Measurements from ENCODE around the gene TRPM8. TPM values are rescaled to one million over a fixed set of nuclear protein-coding genes. Genes with fewer than 3 reads are reported as not detected.

TRPM8 gene
- total and polyA plus RNA-seq, 2 experiments from 2014 or later = 0.11 to 0.14 TPM

DNA sequence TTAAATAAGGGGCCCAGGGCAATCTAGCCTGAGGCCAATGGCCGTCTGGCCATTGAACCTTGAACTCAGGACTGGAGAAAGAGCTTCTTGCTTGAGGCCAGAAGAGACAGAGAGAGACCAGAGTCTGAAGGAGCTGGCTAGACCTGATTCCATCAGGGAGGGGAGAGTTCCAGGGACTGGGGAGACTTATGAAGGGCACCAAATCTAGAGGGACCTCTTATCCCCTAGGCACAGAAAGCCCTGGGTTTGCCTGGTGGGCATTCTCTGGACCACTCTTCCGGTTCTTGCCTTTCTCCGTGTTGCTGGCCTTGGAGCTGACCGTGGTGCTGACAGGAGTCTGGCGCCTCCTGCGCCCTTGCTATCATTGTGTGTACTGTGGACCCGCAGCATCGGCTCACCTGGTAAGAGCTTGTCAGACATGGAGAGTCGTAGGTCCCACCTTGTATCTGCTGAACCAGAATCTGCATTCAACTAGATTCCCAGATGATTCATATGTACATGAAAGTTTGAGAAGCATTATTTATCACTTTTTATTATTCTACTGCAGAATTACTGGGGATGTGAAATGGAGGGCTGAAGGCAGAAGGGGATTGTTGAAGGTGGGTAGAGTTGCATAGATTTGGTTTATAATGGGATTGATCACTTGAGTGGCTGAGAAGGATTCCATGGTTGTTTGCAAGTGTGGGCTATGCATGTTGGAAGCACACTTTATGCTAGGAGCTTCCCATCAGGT, 4.3 kb upstream of the TRPM8 start:
- no peaks in the 10 kb centered on the region for H3K27me3 Mint-ChIP-seq (ENCODE audit: insufficient read depth, low read depth, poor library complexity)
- no peak for TF ChIP-seq NANOG (IDR thresholded peaks at IDR 0.05; ENCODE audit: borderline replicate concordance)
- TF ChIP-seq, protein P1, sequence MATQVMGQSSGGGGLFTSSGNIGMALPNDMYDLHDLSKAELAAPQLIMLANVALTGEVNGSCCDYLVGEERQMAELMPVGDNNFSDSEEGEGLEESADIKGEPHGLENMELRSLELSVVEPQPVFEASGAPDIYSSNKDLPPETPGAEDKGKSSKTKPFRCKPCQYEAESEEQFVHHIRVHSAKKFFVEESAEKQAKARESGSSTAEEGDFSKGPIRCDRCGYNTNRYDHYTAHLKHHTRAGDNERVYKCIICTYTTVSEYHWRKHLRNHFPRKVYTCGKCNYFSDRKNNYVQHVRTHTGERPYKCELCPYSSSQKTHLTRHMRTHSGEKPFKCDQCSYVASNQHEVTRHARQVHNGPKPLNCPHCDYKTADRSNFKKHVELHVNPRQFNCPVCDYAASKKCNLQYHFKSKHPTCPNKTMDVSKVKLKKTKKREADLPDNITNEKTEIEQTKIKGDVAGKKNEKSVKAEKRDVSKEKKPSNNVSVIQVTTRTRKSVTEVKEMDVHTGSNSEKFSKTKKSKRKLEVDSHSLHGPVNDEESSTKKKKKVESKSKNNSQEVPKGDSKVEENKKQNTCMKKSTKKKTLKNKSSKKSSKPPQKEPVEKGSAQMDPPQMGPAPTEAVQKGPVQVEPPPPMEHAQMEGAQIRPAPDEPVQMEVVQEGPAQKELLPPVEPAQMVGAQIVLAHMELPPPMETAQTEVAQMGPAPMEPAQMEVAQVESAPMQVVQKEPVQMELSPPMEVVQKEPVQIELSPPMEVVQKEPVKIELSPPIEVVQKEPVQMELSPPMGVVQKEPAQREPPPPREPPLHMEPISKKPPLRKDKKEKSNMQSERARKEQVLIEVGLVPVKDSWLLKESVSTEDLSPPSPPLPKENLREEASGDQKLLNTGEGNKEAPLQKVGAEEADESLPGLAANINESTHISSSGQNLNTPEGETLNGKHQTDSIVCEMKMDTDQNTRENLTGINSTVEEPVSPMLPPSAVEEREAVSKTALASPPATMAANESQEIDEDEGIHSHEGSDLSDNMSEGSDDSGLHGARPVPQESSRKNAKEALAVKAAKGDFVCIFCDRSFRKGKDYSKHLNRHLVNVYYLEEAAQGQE (IDR thresholded peaks at IDR 0.05; ENCODE audit: unreplicated experiment) = peak; percentile 89
- TF ChIP-seq CREB1 (CRISPR knock-in tag; IDR thresholded peaks at IDR 0.05; ENCODE audit: low read depth) = no peak
- no peak for TF ChIP-seq POLR2AphosphoS5 (IDR thresholded peaks at IDR 0.05; ENCODE audit: low read depth)
- H3K9me3 Mint-ChIP-seq = no peaks in the 10 kb centered on the region; the same call in 2 of the 3 replicates
- no peaks in the 10 kb centered on the region for H4K20me1 ChIP-seq (replicated peaks; ENCODE audit: insufficient read depth)
- peaks cover 13% of the 10 kb centered on the region for H3K4me1 Mint-ChIP-seq
- no peak overlapping the region for H3K4me3 Mint-ChIP-seq
- H3F3A ChIP-seq (replicated peaks; ENCODE audit: low read depth) = no peaks in the 10 kb centered on the region
- no peaks in the 10 kb centered on the region for H3K9me2 ChIP-seq (ENCODE audit: insufficient read depth)
- no peak overlapping the region for H2AFZ ChIP-seq
- H3K27ac ChIP-seq (ENCODE audit: low read depth) = no peak overlapping the region
- ATAC-seq (peak; percentile 98), DNase-seq (ENCODE audit: low spot score) (peak; percentile 85)
- no peaks in the 10 kb centered on the region for H3K36me3 ChIP-seq (ENCODE audit: insufficient read depth)
- H3K4me3 ChIP-seq = no peak overlapping the region
- no peaks in the 10 kb centered on the region for H3K36me3 Mint-ChIP-seq (ENCODE audit: low read depth)
- H3K27me3 ChIP-seq (ENCODE audit: insufficient read depth) = no peaks in the 10 kb centered on the region
- H3K4me1 ChIP-seq (ENCODE audit: insufficient read depth) = peaks cover 11% of the 10 kb centered on the region
- H3K27ac Mint-ChIP-seq = no peak overlapping the region
- no peak overlapping the region for H3K4me2 ChIP-seq
- no peaks in the 10 kb centered on the region for H3K79me2 ChIP-seq (replicated peaks; ENCODE audit: insufficient read depth)

DNA sequence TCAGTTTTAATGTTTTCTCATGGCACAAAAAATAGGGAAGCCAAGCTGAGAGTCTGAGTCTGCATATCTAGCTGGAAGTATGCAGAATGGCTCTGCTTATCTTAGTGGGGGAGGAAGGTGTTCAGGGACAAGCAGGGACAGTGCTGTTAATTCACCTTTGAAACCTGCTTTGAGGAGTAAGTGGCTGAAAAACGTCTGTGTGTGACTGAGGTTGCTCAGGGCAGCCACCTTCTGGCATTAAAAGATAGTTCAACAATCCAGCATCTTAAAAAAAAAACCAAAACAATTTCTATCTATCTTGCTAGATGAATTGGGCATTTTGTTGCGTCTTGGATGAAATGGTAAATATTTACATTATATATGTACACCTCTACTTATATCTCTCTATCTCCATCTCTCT, 2.0 kb upstream of the TRPM8 start:
- Mint-ChIP-seq H3K4me1 (peaks cover 13% of the 10 kb centered on the region), H3K9me3 (no peaks in the 10 kb centered on the region), H3K4me3 (no peak overlapping the region), H3K27ac (no peak overlapping the region), H3K27me3 (ENCODE audit: insufficient read depth, low read depth, poor library complexity) (no peaks in the 10 kb centered on the region), H3K36me3 (ENCODE audit: low read depth) (no peaks in the 10 kb centered on the region)
- no peaks in the 10 kb centered on the region for H3K9me2 ChIP-seq (ENCODE audit: insufficient read depth)
- H3K79me2 ChIP-seq (replicated peaks; ENCODE audit: insufficient read depth) = no peaks in the 10 kb centered on the region
- no peak overlapping the region for H2AFZ ChIP-seq
- DNase-seq (ENCODE audit: low spot score) (peak; percentile 38), ATAC-seq (peak; percentile 36; the same call in 1 of the 3 replicates)
- no peaks in the 10 kb centered on the region for H4K20me1 ChIP-seq (replicated peaks; ENCODE audit: insufficient read depth)
- TF ChIP-seq, protein P2, sequence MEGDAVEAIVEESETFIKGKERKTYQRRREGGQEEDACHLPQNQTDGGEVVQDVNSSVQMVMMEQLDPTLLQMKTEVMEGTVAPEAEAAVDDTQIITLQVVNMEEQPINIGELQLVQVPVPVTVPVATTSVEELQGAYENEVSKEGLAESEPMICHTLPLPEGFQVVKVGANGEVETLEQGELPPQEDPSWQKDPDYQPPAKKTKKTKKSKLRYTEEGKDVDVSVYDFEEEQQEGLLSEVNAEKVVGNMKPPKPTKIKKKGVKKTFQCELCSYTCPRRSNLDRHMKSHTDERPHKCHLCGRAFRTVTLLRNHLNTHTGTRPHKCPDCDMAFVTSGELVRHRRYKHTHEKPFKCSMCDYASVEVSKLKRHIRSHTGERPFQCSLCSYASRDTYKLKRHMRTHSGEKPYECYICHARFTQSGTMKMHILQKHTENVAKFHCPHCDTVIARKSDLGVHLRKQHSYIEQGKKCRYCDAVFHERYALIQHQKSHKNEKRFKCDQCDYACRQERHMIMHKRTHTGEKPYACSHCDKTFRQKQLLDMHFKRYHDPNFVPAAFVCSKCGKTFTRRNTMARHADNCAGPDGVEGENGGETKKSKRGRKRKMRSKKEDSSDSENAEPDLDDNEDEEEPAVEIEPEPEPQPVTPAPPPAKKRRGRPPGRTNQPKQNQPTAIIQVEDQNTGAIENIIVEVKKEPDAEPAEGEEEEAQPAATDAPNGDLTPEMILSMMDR (conservative IDR thresholded peaks at IDR 0.05; ENCODE audit: low read depth in 2 of 2) = peak; percentile 47 to 48
- TF ChIP-seq, protein P1 (IDR thresholded peaks at IDR 0.05; ENCODE audit: unreplicated experiment) = no peak
- TF ChIP-seq POLR2AphosphoS5 (IDR thresholded peaks at IDR 0.05; ENCODE audit: low read depth) = no peak
- no peak for TF ChIP-seq NANOG (IDR thresholded peaks at IDR 0.05; ENCODE audit: borderline replicate concordance)
- TF ChIP-seq ZNF114 (CRISPR knock-in tag; IDR thresholded peaks at IDR 0.05) = no peak
- no peak for TF ChIP-seq JUNB (IDR thresholded peaks at IDR 0.05; ENCODE audit: unreplicated experiment)
- TF ChIP-seq EZH2phosphoT487 (IDR thresholded peaks at IDR 0.05; ENCODE audit: unreplicated experiment) = no peak
- H3K27me3 ChIP-seq (ENCODE audit: insufficient read depth) = no peaks in the 10 kb centered on the region
- no peaks in the 10 kb centered on the region for H3K36me3 ChIP-seq (ENCODE audit: insufficient read depth)
- no peak overlapping the region for H3K27ac ChIP-seq (ENCODE audit: low read depth)
- no peak overlapping the region for H3K4me2 ChIP-seq
- H3K4me1 ChIP-seq (ENCODE audit: insufficient read depth) = peaks cover 11% of the 10 kb centered on the region
- no peaks in the 10 kb centered on the region for H3F3A ChIP-seq (replicated peaks; ENCODE audit: low read depth)
- no peak overlapping the region for H3K4me3 ChIP-seq

Measured in GM23338 (cell line).